Activated CD8-positive, alpha-beta memory T cell treated with anti-CD3 and anti-CD28 coated beads for 48 hours (primary cell): ENCODE results near the gene SIL1.

ENCODE experiments used
- DNase-seq, 3 experiments: peaks; one replicate each; pipeline ENCODE4 v3.0.0-alpha.2; 2020; ENCODE audit warnings: low read depth in 2 of 3, low spot score in 2 of 3

The SIL1 gene

GRCh38 chr5:139146809-139147482, 51.2 kb downstream of the SIL1 start:
- DNase-seq, result no peak

GRCh38 chr5:139141446-139142204, 56.5 kb downstream of the SIL1 start:
- no peak for DNase-seq

- DNase-seq, result no peak
These were observed 57.5 kb downstream of the SIL1 start for GRCh38 chr5:139140591-139141071.

- DNase-seq, result no peak
These were observed 59.4 kb downstream of the SIL1 start for GRCh38 chr5:139138809-139139208.

GRCh38 chr5:139138109-139138508, 60.1 kb downstream of the SIL1 start:
- no peak for DNase-seq

- no peak for DNase-seq
These were observed 60.5 kb downstream of the SIL1 start for GRCh38 chr5:139137697-139138096.

- DNase-seq, result no peak
These were observed 63.3 kb downstream of the SIL1 start for GRCh38 chr5:139134906-139135305.

- DNase-seq, result no peak
These were observed 64.9 kb downstream of the SIL1 start for GRCh38 chr5:139133282-139133681.

GRCh38 chr5:139132515-139132914, 65.7 kb downstream of the SIL1 start:
- DNase-seq, result no peak

GRCh38 chr5:139131921-139132432, 66.2 kb downstream of the SIL1 start:
- no peak for DNase-seq

GRCh38 chr5:139131465-139131864, 66.7 kb downstream of the SIL1 start:
- no peak for DNase-seq

GRCh38 chr5:139131062-139131461, 67.1 kb downstream of the SIL1 start:
- DNase-seq, result no peak

GRCh38 chr5:139130214-139130613, 68.0 kb downstream of the SIL1 start:
- no peak for DNase-seq

GRCh38 chr5:139126711-139127111, 71.5 kb downstream of the SIL1 start:
- no peak for DNase-seq

- no peak for DNase-seq
These were observed 72.2 kb downstream of the SIL1 start for GRCh38 chr5:139125991-139126390.

- no peak for DNase-seq
These were observed 73.2 kb downstream of the SIL1 start for GRCh38 chr5:139124774-139125520.

GRCh38 chr5:139121120-139121519, 77.0 kb downstream of the SIL1 start:
- DNase-seq, result no peak

- no peak for DNase-seq
These were observed 77.6 kb downstream of the SIL1 start for GRCh38 chr5:139120521-139120920.

- no peak for DNase-seq
These were observed 79.4 kb downstream of the SIL1 start for GRCh38 chr5:139118804-139119203.

GRCh38 chr5:139117342-139117884, 80.8 kb downstream of the SIL1 start:
- DNase-seq, result no peak

GRCh38 chr5:139116100-139116655, 82.0 kb downstream of the SIL1 start:
- no peak for DNase-seq
